SK-N-SH treated with all-trans-retinoic acid at 6 μM for 48 hours (cell line): ENCODE measurements around the gene F7.

Experiments used
- ATAC-seq: fragments of 200-7000 bp; cut with Tn5 transposase; 3 replicates; pipeline ENCODE4 v1.9.1; 2020; ENCODE audit warnings: mild to moderate bottlenecking, moderate library complexity
- BACH2 ChIP-seq: fragments of 250-450 bp; sonication (Bioruptor Pico); IDR thresholded peaks from 2 replicates; pipeline ENCODE4 v1.9.0; 2021; ENCODE audit warnings: mild to moderate bottlenecking, borderline replicate concordance
- CSDC2 ChIP-seq: fragments of 250-450 bp; sonication (Bioruptor Pico); IDR thresholded peaks from 2 replicates; pipeline ENCODE4 v1.5.0; 2020; ENCODE audit warnings: mild to moderate bottlenecking, moderate library complexity
- ESRRG ChIP-seq: fragments of 250-450 bp; sonication (Bioruptor Pico); IDR thresholded peaks from 2 replicates; pipeline ENCODE4 v1.6.1; 2021; ENCODE audit warnings: mild to moderate bottlenecking
- GLIS3 ChIP-seq: fragments of 250-450 bp; sonication (Bioruptor Pico); IDR thresholded peaks from 2 replicates; pipeline ENCODE4 v1.5.0; 2020; ENCODE audit warnings: mild to moderate bottlenecking, moderate library complexity
- ISL1 ChIP-seq: fragments of 250-450 bp; sonication (Bioruptor Pico); IDR thresholded peaks from 2 replicates; pipeline ENCODE4 v2.1.2; 2022; ENCODE audit warnings: mild to moderate bottlenecking, moderate library complexity
- OSR1 ChIP-seq: fragments of 250-450 bp; sonication (Bioruptor Pico); IDR thresholded peaks from 2 replicates; pipeline ENCODE4 v1.8.0; 2022; ENCODE audit warnings: moderate library complexity, mild to moderate bottlenecking, inconsistent platforms
- PATZ1 ChIP-seq: fragments of 250-450 bp; sonication (Bioruptor Pico); IDR thresholded peaks from 2 replicates; pipeline ENCODE4 v1.8.0; 2020; ENCODE audit warnings: mild to moderate bottlenecking, moderate library complexity, borderline replicate concordance
- POU6F1 ChIP-seq: fragments of 250-450 bp; sonication (Bioruptor Pico); IDR thresholded peaks from 2 replicates; pipeline ENCODE4 v1.8.0; 2021; ENCODE audit warnings: low read depth, mild to moderate bottlenecking, moderate library complexity, borderline replicate concordance
- PPARA ChIP-seq: fragments of 250-450 bp; sonication (Bioruptor Pico); IDR thresholded peaks from 2 replicates; pipeline ENCODE4 v1.5.0; 2020; ENCODE audit warnings: mild to moderate bottlenecking, borderline replicate concordance
- TCF4 ChIP-seq: fragments of 250-450 bp; sonication (Bioruptor Pico); IDR thresholded peaks from 2 replicates; pipeline ENCODE4 v1.8.0; 2021; ENCODE audit warnings: mild to moderate bottlenecking, moderate library complexity, borderline replicate concordance
- TOX ChIP-seq: fragments of 250-450 bp; sonication (Bioruptor Pico); IDR thresholded peaks from 2 replicates; pipeline ENCODE4 v1.8.0; 2021; ENCODE audit warnings: mild to moderate bottlenecking, moderate library complexity, borderline replicate concordance
- ZC3H10 ChIP-seq: fragments of 250-450 bp; sonication (Bioruptor Pico); IDR thresholded peaks from 2 replicates; pipeline ENCODE4 v1.5.1; 2021; ENCODE audit warnings: mild to moderate bottlenecking, moderate library complexity
- ZFP3 ChIP-seq: fragments of 250-450 bp; sonication (Bioruptor Pico); IDR thresholded peaks from 2 replicates; pipeline ENCODE4 v1.5.0; 2020; ENCODE audit warnings: mild to moderate bottlenecking, moderate library complexity
- ZFP30 ChIP-seq: fragments of 450-650 bp; formaldehyde crosslinking; IDR thresholded peaks from 2 replicates; pipeline ENCODE4 v1.5.0; 2022; ENCODE audit warnings: mild to moderate bottlenecking, moderate library complexity
- ZNF565 ChIP-seq: fragments of 450-650 bp; formaldehyde crosslinking; conservative IDR thresholded peaks from 2 replicates; pipeline ENCODE4 v1.5.0; 2020; ENCODE audit warnings: low read depth, mild to moderate bottlenecking, moderate library complexity
- ZNF8 ChIP-seq: fragments of 450-650 bp; formaldehyde crosslinking; IDR thresholded peaks from 2 replicates; pipeline ENCODE4 v1.5.0; 2020; ENCODE audit warnings: mild to moderate bottlenecking, moderate library complexity
- TF ChIP-seq, protein P1 (sequence below): fragments of 250-450 bp; sonication (Bioruptor Pico); IDR thresholded peaks from 2 replicates; pipeline ENCODE4 v1.5.1; 2021; ENCODE audit warnings: mild to moderate bottlenecking, moderate library complexity
- TF ChIP-seq, protein P2 (sequence below): fragments of 250-450 bp; sonication (Bioruptor Pico); IDR thresholded peaks from 2 replicates; pipeline ENCODE4 v1.5.1; 2020; ENCODE audit warnings: low read depth, mild to moderate bottlenecking, moderate library complexity
- TF ChIP-seq, protein P3 (sequence below): fragments of 250-450 bp; sonication (Bioruptor Pico); IDR thresholded peaks from 2 replicates; pipeline ENCODE4 v1.5.0; 2020; ENCODE audit warnings: mild to moderate bottlenecking, moderate library complexity

F7 gene

DNA sequence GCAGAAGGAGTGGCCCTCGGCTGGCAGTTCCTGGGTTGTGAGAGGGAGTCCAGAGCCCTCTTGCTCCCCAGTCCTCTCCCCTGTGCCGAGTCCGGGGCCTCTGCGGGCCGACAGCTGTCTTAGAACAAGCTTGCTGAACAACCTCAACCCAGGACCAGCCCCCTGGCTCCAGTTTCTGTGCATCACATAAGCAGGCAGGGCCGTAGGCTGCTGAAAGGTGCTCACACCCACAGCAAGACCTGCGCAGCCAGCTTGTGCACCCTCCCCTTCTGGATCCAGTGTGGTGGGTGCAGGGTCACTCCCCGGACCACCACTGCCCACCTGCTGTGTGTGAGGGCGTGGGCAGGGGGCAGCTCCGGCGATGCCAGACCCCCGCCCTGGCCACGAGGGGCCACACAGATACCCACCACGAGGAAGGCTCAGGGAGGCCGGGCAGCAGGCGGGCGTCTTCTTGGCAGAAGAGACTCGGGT is 25.2 kb upstream of the F7 start:
- TF ChIP-seq GLIS3 (CRISPR knock-in tag) = no peak
- TF ChIP-seq ESRRG = no peak
- TF ChIP-seq, protein P1, sequence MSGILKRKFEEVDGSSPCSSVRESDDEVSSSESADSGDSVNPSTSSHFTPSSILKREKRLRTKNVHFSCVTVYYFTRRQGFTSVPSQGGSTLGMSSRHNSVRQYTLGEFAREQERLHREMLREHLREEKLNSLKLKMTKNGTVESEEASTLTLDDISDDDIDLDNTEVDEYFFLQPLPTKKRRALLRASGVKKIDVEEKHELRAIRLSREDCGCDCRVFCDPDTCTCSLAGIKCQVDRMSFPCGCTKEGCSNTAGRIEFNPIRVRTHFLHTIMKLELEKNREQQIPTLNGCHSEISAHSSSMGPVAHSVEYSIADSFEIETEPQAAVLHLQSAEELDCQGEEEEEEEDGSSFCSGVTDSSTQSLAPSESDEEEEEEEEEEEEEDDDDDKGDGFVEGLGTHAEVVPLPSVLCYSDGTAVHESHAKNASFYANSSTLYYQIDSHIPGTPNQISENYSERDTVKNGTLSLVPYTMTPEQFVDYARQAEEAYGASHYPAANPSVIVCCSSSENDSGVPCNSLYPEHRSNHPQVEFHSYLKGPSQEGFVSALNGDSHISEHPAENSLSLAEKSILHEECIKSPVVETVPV = no peak
- TF ChIP-seq, protein P2, sequence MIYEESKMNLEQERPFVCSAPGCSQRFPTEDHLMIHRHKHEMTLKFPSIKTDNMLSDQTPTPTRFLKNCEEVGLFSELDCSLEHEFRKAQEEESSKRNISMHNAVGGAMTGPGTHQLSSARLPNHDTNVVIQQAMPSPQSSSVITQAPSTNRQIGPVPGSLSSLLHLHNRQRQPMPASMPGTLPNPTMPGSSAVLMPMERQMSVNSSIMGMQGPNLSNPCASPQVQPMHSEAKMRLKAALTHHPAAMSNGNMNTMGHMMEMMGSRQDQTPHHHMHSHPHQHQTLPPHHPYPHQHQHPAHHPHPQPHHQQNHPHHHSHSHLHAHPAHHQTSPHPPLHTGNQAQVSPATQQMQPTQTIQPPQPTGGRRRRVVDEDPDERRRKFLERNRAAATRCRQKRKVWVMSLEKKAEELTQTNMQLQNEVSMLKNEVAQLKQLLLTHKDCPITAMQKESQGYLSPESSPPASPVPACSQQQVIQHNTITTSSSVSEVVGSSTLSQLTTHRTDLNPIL (CRISPR knock-in tag) = no peak
- TF ChIP-seq ISL1 = no peak
- ATAC-seq = no peak

DNA sequence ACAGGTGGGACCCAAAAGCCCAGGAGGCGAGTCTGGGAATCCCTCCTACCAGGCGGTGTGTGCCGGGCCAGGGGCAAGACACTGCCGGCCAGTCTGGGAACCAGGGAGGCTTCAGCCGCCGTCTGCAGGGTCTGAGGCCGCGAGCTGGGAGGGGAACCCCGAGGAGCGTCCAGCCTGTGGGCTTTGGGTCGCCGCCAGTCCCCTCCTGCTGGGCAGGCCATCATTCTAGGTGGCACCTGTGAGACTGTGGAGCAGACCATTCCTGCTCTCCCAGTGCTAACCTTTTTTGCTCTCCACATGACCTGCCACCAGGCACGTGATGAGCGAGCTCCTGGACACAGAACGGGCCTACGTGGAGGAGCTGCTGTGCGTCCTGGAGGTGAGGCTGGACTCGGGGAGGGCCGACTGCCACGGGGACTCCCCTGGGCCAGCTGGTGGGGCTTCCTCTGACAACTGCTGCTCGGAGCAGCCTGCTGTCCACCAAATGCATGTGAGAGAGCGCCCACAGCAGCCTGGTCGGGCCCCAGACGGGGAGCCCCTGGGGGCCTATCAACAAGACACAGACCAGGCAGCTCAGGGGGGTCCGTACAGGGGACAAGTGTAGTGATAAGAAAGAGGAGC is 24.6 kb upstream of the F7 start:
- TF ChIP-seq TOX (CRISPR knock-in tag) = no peak
- TF ChIP-seq PATZ1 (CRISPR knock-in tag) = no peak
- TF ChIP-seq ZNF8 = no peak
- TF ChIP-seq ZNF565 (CRISPR knock-in tag) = no peak
- TF ChIP-seq OSR1 (CRISPR knock-in tag) = no peak
- no peak for TF ChIP-seq PPARA
- TF ChIP-seq, all 23 proteins: peak for 0
- no peak for ATAC-seq

DNA sequence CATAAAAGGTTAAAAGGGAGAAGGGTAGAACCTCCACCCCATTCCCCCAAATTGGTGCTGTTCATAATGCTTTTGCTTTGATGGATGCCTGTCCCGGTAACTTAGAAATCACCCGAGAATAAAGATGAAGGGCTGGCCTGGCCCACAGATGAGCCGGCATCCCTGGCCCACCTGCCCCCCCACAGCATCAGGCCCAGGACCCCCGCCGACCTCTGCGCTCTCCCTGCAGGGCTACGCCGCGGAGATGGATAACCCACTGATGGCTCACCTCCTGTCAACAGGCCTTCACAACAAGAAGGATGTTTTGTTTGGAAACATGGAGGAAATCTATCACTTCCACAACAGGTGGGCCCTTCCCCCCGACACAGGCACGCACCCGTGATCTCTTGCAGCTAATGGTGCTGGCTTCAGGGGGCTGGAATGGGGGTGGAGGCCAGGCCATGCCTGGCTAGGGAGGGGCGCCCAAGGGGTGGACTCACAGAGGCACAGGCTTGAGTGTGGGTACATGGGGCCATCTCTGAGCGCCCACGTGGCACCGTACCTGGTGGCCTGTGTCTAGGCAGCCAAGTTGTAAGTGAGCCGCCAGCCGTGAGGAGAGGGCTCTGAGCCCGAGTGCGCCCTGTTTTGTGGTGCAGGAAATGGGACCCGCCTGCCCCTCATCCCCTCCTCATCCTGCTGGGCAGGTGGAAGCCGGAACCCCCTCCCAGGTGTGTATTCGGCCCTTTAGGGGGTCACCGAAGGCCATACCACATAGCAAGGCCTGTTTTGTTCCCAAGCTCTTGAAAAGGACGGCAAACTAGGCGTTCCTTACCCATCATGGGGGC is 23.2 kb upstream of the F7 start:
- TF ChIP-seq, protein P1 = no peak
- TF ChIP-seq ZFP30 (CRISPR knock-in tag) = no peak
- TF ChIP-seq, protein P3, sequence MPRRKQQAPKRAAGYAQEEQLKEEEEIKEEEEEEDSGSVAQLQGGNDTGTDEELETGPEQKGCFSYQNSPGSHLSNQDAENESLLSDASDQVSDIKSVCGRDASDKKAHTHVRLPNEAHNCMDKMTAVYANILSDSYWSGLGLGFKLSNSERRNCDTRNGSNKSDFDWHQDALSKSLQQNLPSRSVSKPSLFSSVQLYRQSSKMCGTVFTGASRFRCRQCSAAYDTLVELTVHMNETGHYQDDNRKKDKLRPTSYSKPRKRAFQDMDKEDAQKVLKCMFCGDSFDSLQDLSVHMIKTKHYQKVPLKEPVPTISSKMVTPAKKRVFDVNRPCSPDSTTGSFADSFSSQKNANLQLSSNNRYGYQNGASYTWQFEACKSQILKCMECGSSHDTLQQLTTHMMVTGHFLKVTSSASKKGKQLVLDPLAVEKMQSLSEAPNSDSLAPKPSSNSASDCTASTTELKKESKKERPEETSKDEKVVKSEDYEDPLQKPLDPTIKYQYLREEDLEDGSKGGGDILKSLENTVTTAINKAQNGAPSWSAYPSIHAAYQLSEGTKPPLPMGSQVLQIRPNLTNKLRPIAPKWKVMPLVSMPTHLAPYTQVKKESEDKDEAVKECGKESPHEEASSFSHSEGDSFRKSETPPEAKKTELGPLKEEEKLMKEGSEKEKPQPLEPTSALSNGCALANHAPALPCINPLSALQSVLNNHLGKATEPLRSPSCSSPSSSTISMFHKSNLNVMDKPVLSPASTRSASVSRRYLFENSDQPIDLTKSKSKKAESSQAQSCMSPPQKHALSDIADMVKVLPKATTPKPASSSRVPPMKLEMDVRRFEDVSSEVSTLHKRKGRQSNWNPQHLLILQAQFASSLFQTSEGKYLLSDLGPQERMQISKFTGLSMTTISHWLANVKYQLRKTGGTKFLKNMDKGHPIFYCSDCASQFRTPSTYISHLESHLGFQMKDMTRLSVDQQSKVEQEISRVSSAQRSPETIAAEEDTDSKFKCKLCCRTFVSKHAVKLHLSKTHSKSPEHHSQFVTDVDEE = no peak
- TF ChIP-seq ISL1 = no peak
- no peak for TF ChIP-seq TCF4 (CRISPR knock-in tag)
- no peak for TF ChIP-seq POU6F1 (CRISPR knock-in tag)
- TF ChIP-seq ESRRG = no peak
- no peak for TF ChIP-seq CSDC2 (CRISPR knock-in tag)
- TF ChIP-seq, protein P2 (CRISPR knock-in tag) = no peak
- no peak for TF ChIP-seq BACH2 (CRISPR knock-in tag)
- no peak for TF ChIP-seq ZFP3 (CRISPR knock-in tag)
- no peak for TF ChIP-seq ZC3H10 (CRISPR knock-in tag)
- ATAC-seq = no peak
